Ishikawa (cell line): ENCODE results near the gene ERAL1.

Source experiments
- CEBPB ChIP-seq: IDR thresholded peaks from 2 replicates; pipeline ENCODE4 v1.6.1; 2012
- CREB1 ChIP-seq: IDR thresholded peaks from 2 replicates; pipeline ENCODE4 v1.6.1; 2012; ENCODE audit warnings: low read depth
- EGR1 ChIP-seq: IDR thresholded peaks from 2 replicates; pipeline ENCODE4 v1.6.1; 2012
- EP300 ChIP-seq: IDR thresholded peaks from 2 replicates; pipeline ENCODE4 v1.6.1; 2012; ENCODE audit warnings: borderline replicate concordance
- FOXM1 ChIP-seq: IDR thresholded peaks from 2 replicates; pipeline ENCODE4 v1.6.1; 2012; ENCODE audit warnings: low read depth, borderline replicate concordance
- NFIC ChIP-seq: IDR thresholded peaks from 2 replicates; pipeline ENCODE4 v1.6.1; 2012
- TAF1 ChIP-seq: IDR thresholded peaks from 2 replicates; pipeline ENCODE4 v1.6.1; 2012; ENCODE audit warnings: low read depth, mild to moderate bottlenecking
- TCF12 ChIP-seq: IDR thresholded peaks from 2 replicates; pipeline ENCODE4 v1.6.1; 2012; ENCODE audit warnings: low read depth
- TEAD4 ChIP-seq: IDR thresholded peaks from 2 replicates; pipeline ENCODE4 v1.6.1; 2012
- YY1 ChIP-seq: IDR thresholded peaks from 2 replicates; pipeline ENCODE4 v1.6.1; 2012; ENCODE audit warnings: low read depth
- TF ChIP-seq, protein P1 (sequence below): IDR thresholded peaks from 2 replicates; pipeline ENCODE4 v1.6.1; 2012; ENCODE audit warnings: low read depth, mild to moderate bottlenecking
- TF ChIP-seq, protein P2 (sequence below): IDR thresholded peaks from 2 replicates; pipeline ENCODE4 v1.6.1; 2012
- TF ChIP-seq, protein P3 (sequence below): IDR thresholded peaks from 2 replicates; pipeline ENCODE4 v1.6.1; 2012

DNA sequence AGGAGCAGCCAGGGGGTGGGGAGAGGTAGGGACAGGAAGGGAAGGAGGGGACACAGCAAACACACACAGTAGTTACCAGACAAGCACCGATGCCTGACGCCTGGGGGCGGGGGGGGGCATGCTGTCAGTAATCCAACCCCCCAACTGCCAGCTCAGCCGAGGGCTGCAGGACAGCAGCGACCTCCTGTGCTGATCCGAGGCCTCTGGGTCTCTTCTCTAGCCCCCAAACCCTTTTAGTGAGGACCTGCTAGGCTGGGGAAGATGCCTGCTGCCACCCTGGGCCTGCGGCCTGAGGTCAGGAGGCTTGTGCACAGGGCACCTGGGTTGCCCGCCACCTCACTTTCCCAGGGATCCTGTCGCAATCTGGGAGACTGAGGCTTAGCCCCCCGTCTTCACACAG lies 31.1 kb downstream of the ERAL1 start:
- TF ChIP-seq TAF1 (no peak), YY1 (no peak), CREB1 (no peak), FOXM1 (no peak), EGR1 (no peak), TEAD4 (no peak), NFIC (no peak), TCF12 (no peak), CEBPB (no peak), EP300 (no peak)
- TF ChIP-seq, protein P1, sequence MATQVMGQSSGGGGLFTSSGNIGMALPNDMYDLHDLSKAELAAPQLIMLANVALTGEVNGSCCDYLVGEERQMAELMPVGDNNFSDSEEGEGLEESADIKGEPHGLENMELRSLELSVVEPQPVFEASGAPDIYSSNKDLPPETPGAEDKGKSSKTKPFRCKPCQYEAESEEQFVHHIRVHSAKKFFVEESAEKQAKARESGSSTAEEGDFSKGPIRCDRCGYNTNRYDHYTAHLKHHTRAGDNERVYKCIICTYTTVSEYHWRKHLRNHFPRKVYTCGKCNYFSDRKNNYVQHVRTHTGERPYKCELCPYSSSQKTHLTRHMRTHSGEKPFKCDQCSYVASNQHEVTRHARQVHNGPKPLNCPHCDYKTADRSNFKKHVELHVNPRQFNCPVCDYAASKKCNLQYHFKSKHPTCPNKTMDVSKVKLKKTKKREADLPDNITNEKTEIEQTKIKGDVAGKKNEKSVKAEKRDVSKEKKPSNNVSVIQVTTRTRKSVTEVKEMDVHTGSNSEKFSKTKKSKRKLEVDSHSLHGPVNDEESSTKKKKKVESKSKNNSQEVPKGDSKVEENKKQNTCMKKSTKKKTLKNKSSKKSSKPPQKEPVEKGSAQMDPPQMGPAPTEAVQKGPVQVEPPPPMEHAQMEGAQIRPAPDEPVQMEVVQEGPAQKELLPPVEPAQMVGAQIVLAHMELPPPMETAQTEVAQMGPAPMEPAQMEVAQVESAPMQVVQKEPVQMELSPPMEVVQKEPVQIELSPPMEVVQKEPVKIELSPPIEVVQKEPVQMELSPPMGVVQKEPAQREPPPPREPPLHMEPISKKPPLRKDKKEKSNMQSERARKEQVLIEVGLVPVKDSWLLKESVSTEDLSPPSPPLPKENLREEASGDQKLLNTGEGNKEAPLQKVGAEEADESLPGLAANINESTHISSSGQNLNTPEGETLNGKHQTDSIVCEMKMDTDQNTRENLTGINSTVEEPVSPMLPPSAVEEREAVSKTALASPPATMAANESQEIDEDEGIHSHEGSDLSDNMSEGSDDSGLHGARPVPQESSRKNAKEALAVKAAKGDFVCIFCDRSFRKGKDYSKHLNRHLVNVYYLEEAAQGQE = no peak
- TF ChIP-seq, protein P2, sequence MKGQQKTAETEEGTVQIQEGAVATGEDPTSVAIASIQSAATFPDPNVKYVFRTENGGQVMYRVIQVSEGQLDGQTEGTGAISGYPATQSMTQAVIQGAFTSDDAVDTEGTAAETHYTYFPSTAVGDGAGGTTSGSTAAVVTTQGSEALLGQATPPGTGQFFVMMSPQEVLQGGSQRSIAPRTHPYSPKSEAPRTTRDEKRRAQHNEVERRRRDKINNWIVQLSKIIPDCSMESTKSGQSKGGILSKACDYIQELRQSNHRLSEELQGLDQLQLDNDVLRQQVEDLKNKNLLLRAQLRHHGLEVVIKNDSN = no peak
- TF ChIP-seq, protein P3, sequence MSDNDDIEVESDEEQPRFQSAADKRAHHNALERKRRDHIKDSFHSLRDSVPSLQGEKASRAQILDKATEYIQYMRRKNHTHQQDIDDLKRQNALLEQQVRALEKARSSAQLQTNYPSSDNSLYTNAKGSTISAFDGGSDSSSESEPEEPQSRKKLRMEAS = no peak
